B cell (primary cell): ENCODE results near the gene ZNF528. TPM values are rescaled to one million over a fixed set of nuclear protein-coding genes. Genes with fewer than 3 reads are reported as not detected.

Experiments used
- ATAC-seq: fragments of 200-7000 bp; cut with Tn5 transposase; one replicate; pipeline ENCODE4 v1.10.0; 2021; ENCODE audit warnings: low read depth, mild to moderate bottlenecking, moderate number of reproducible peaks, moderate library complexity
- CTCF ChIA-PET: fragments of 350-600 bp; sonication (Branson Sonifier 250); formaldehyde crosslinking; loops from one replicate; lab custom pipeline; 2021; ENCODE audit warnings: antibody characterized with exemption, inconsistent platforms; lab: Charles Lee
- POLR2A ChIA-PET: fragments of 350-600 bp; sonication (Branson Sonifier 250); formaldehyde crosslinking; loops from one replicate; lab custom pipeline; 2021; ENCODE audit warnings: antibody characterized with exemption; lab: Charles Lee
- DNase-seq: peaks from one replicate; pipeline ENCODE4 v3.0.0; 2013
- H2AFZ ChIP-seq: 2 replicates; pipeline ENCODE4 v1.6.1; 2012; ENCODE audit warnings: mild to moderate bottlenecking, low read depth, low read length; ENCODE audit not compliant: insufficient read depth, poor library complexity, severe bottlenecking
- H3K27ac ChIP-seq, 2 donors: 1 replicate in 1 of 2; 2 replicates in 1 of 2; pipeline ENCODE4 v1.5.1; 2012 to 2013; ENCODE audit warnings: low read length in 2 of 2, mild to moderate bottlenecking in 2 of 2, moderate library complexity in 1 of 2
- H3K27me3 ChIP-seq, 4 experiments: fragments of 200-600 bp in 1 of 4; sonication (generic) in 1 of 4; replicated peaks in 1 of 4; 1 replicate in 2 of 4; 2 replicates in 2 of 4; pipeline versions ENCODE4 v1.6.1 to v1.7.0; 2013 to 2016; ENCODE audit warnings: low read length in 3 of 4, mild to moderate bottlenecking in 2 of 4, mixed read lengths in 1 of 4, moderate library complexity in 1 of 4; ENCODE audit not compliant: insufficient read depth in 4 of 4, control insufficient read depth in 3 of 4; ENCODE audit errors: control extremely low read depth in 1 of 4
- H3K36me3 ChIP-seq, 2 experiments: replicated peaks in 1 of 2; 1 replicate in 1 of 2; 2 replicates in 1 of 2; pipeline versions ENCODE4 v1.6.1 to v1.7.1; 2013; ENCODE audit warnings: low read length in 1 of 2; ENCODE audit not compliant: insufficient read depth in 2 of 2, control insufficient read depth in 1 of 2; ENCODE audit errors: control extremely low read depth in 1 of 2, extremely low read depth in 1 of 2
- H3K4me1 ChIP-seq, 2 donors: fragments of 200-600 bp in 1 of 2; sonication (generic) in 1 of 2; 1 replicate in 1 of 2; 2 replicates in 1 of 2; pipeline versions ENCODE4 v1.5.1 to v1.6.1; 2013 to 2017; ENCODE audit warnings: low read length in 2 of 2; ENCODE audit not compliant: control insufficient read depth in 2 of 2, insufficient read depth in 2 of 2
- H3K4me2 ChIP-seq: replicated peaks from 2 replicates; pipeline ENCODE3; 2012; ENCODE audit warnings: mild to moderate bottlenecking, low read depth, low read length; ENCODE audit not compliant: poor library complexity, severe bottlenecking
- H3K4me3 ChIP-seq, 5 experiments: fragments of 200-600 bp in 1 of 5; sonication (generic) in 1 of 5; 1 replicate in 3 of 5; 2 replicates in 2 of 5; pipeline versions ENCODE4 v1.5.1 to v1.7.0; 2011 to 2016; ENCODE audit warnings: low read length in 4 of 5, mild to moderate bottlenecking in 4 of 5, low read depth in 2 of 5, control low read depth in 1 of 5, moderate library complexity in 1 of 5; ENCODE audit not compliant: insufficient read depth in 1 of 5; ENCODE audit errors: control extremely low read depth in 1 of 5, extremely low read depth in 1 of 5
- H3K79me2 ChIP-seq: fragments of 200-600 bp; sonication (generic); one replicate; pipeline ENCODE4 v1.6.0; 2016; ENCODE audit warnings: low read length; ENCODE audit not compliant: control insufficient read depth, insufficient read depth
- H3K9ac ChIP-seq: fragments of 200-600 bp; sonication (generic); 2 replicates; pipeline ENCODE4 v1.6.1; 2017; ENCODE audit warnings: mild to moderate bottlenecking, low read length, moderate library complexity
- H3K9me3 ChIP-seq, 3 donors: one replicate each; pipeline versions ENCODE4 v1.6.1 to v1.7.1; 2013; ENCODE audit warnings: low read length in 2 of 3; ENCODE audit not compliant: control insufficient read depth in 2 of 3, insufficient read depth in 1 of 3; ENCODE audit errors: control extremely low read depth in 1 of 3
- H4K20me1 ChIP-seq: 2 replicates; pipeline ENCODE4 v1.6.0; 2012; ENCODE audit warnings: mild to moderate bottlenecking, low read length; ENCODE audit not compliant: insufficient read depth, control insufficient read depth, poor library complexity, severe bottlenecking
- H3K27ac Mint-ChIP-seq: one replicate; pipeline ENCODE4 v1.8.0; 2021; ENCODE audit warnings: mixed read lengths
- H3K27me3 Mint-ChIP-seq: one replicate; pipeline ENCODE4 v1.8.0; 2021; ENCODE audit warnings: mixed read lengths
- H3K4me1 Mint-ChIP-seq: one replicate; pipeline ENCODE4 v1.8.0; 2021; ENCODE audit warnings: mixed read lengths
- H3K4me3 Mint-ChIP-seq: one replicate; pipeline ENCODE4 v1.8.0; 2021; ENCODE audit warnings: mixed read lengths
- H3K9me3 Mint-ChIP-seq: one replicate; pipeline ENCODE4 v1.8.0; 2022; ENCODE audit warnings: mixed read lengths; ENCODE audit not compliant: insufficient read depth
- EZH2 ChIP-seq: IDR thresholded peaks from 2 replicates; pipeline ENCODE4 v1.6.1; 2012; ENCODE audit warnings: borderline replicate concordance, low read depth, mild to moderate bottlenecking, moderate library complexity, low read length; ENCODE audit not compliant: insufficient read depth, poor library complexity, severe bottlenecking
- whole genome bisulfite sequencing: methylation state at CpG from one replicate; pipeline ENCODE4 v1.1.5; 2013; ENCODE audit warnings: missing lambda C conversion rate; ENCODE audit not compliant: insufficient coverage; 5-methylcytosine and 5-hydroxymethylcytosine counted together
- intact Hi-C: fragments of 100-400 bp; cut with micrococcal nuclease; formaldehyde crosslinking; loops from one replicate; pipeline ENCODE4 v1.10.0; 2022
- polyA plus RNA-seq: library from polyadenylated mRNA; depleted of rRNA; stranded (reverse); fragments of >200 nt; gene quantifications from 2 replicates; pipeline ENCODE4 v1.2.3, GENCODE V29; 2012
- total RNA-seq, 2 donors: library from RNA; stranded (reverse); fragments of 120-200 nt in 1 of 2; gene quantifications; 1 replicate in 1 of 2; 2 replicates in 1 of 2; pipeline versions ENCODE4 v1.2.3 to v1.2.4, GENCODE V29; 2013 to 2022
- TF ChIP-seq, protein P1 (sequence below): fragments of 200-600 bp; IDR thresholded peaks from one replicate; pipeline ENCODE4 v1.8.0; 2022; ENCODE audit warnings: antibody characterized with exemption, mild to moderate bottlenecking

ZNF528 gene
- total and polyA plus RNA-seq, 2 donors (not counting 1 experiment from before 2014, with no cell fraction given) = 15.0 to 69.2 TPM

DNA sequence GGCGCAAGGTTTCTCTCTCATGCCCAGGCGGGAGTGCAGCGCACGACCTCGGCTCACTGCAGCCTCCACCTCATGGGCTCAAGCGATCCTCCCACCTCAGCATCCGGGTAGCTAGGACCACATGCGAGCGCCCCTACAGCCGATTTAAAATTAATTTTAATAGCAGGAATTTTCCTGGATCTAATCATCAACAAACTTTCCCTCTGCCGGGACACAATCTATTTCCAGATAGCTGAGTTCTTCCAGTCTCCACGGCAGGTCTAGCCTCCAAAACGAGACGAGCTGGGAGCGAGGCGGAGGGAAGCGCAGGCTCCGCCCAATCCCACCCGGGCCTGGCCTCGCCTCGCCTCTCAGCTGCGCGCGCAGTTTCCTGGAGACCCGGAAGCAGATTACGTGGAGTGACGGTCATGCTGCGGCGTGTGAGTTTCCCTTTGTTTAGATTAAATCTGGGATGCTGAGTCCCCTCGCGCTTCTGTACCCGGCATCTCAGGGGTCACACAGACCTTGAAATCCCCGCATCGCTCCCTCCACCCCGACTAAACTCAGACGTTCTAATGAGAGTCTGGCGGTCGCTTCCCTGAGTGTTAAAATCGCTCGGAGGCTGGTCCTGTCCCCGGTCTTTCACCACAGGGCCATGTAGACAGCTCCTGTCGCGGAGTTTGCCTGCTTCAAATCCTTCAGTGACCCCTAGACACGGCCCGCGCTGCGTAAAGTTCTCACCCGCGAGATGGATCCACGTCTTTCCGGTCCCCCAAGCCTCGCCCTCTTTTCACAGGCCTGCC lies 27.9 kb upstream of the ZNF528 start, which contains the start of gene ZNF880:
Gene ZNF880 (plus strand): TSS at position 365 of the 782 bp plus-strand sequence. CDS start 43 bp downstream, at position 408.
- H3K4me1 Mint-ChIP-seq = peaks cover 17% of the 10 kb centered on the region
- ChIA-PET POLR2A (interaction anchor here (0.6 to 1.0 kb wide), 5 partner anchors 27 to 518 kb away, joined by 3 to 4 read pairs (median 4); partner anchors contain the start of genes PPP2R1A and ZNF808), CTCF (interaction anchor here (1.2 to 1.3 kb wide), 2 partner anchors 28 to 231 kb away, joined by 3 to 4 read pairs; partner anchors contain the start of gene ZNF528)
- peak; percentile 92 for DNase-seq
- peaks cover 14% of the 10 kb centered on the region for H3K79me2 ChIP-seq
- H4K20me1 ChIP-seq = no peaks in the 10 kb centered on the region
- H3K9me3 ChIP-seq = peaks cover 6 to 77% (median 47%) of the 10 kb centered on the region in 3 donors
- peaks cover 16% of the 10 kb centered on the region for H3K9me3 Mint-ChIP-seq
- H3K36me3 ChIP-seq = peaks cover 6 to 21% of the 10 kb centered on the region in 2 experiments
- intact Hi-C loops = loop anchor here (1.0 kb wide), 2 partner anchors 28 to 33 kb away; partner anchors contain the start of genes ZNF528 and ZNF610
- peak; percentile 99 for ATAC-seq
- H2AFZ ChIP-seq = peak within 1 kb of the TSS; percentile 75
- H3K27ac ChIP-seq = peak within 1 kb of the TSS; percentile 97 to 99
- TF ChIP-seq, protein P1, sequence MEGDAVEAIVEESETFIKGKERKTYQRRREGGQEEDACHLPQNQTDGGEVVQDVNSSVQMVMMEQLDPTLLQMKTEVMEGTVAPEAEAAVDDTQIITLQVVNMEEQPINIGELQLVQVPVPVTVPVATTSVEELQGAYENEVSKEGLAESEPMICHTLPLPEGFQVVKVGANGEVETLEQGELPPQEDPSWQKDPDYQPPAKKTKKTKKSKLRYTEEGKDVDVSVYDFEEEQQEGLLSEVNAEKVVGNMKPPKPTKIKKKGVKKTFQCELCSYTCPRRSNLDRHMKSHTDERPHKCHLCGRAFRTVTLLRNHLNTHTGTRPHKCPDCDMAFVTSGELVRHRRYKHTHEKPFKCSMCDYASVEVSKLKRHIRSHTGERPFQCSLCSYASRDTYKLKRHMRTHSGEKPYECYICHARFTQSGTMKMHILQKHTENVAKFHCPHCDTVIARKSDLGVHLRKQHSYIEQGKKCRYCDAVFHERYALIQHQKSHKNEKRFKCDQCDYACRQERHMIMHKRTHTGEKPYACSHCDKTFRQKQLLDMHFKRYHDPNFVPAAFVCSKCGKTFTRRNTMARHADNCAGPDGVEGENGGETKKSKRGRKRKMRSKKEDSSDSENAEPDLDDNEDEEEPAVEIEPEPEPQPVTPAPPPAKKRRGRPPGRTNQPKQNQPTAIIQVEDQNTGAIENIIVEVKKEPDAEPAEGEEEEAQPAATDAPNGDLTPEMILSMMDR = no peak
- no peak for TF ChIP-seq EZH2
- H3K4me2 ChIP-seq = peak within 1 kb of the TSS; percentile 77
- peak within 1 kb of the TSS; percentile 65 to 91 (median 79) for H3K4me3 ChIP-seq
- H3K27ac Mint-ChIP-seq = peak within 1 kb of the TSS; percentile 97
- no peaks in the 10 kb centered on the region for H3K27me3 Mint-ChIP-seq
- H3K4me1 ChIP-seq = peaks cover 6 to 11% of the 10 kb centered on the region in 2 donors
- no peaks in the 10 kb centered on the region for H3K27me3 ChIP-seq
- WGBS = 4% methylated on average over 41 of the region's 52 CpGs
- H3K4me3 Mint-ChIP-seq = peak within 1 kb of the TSS; percentile 96
- H3K9ac ChIP-seq = peak within 1 kb of the TSS; percentile 91
